SK-N-MC (cell line): ENCODE measurements around the gene RALGPS1.

ENCODE experiments used
- EZH2 ChIP-seq: fragments of 200-600 bp; sonication (generic); IDR thresholded peaks from one replicate; pipeline ENCODE4 v1.6.1; 2017; ENCODE audit warnings: antibody characterized with exemption
- POLR2AphosphoS5 ChIP-seq: IDR thresholded peaks from 2 replicates; pipeline ENCODE4 v1.6.1; 2012; ENCODE audit warnings: mild to moderate bottlenecking, low read depth, low read length, borderline replicate concordance

DNA sequence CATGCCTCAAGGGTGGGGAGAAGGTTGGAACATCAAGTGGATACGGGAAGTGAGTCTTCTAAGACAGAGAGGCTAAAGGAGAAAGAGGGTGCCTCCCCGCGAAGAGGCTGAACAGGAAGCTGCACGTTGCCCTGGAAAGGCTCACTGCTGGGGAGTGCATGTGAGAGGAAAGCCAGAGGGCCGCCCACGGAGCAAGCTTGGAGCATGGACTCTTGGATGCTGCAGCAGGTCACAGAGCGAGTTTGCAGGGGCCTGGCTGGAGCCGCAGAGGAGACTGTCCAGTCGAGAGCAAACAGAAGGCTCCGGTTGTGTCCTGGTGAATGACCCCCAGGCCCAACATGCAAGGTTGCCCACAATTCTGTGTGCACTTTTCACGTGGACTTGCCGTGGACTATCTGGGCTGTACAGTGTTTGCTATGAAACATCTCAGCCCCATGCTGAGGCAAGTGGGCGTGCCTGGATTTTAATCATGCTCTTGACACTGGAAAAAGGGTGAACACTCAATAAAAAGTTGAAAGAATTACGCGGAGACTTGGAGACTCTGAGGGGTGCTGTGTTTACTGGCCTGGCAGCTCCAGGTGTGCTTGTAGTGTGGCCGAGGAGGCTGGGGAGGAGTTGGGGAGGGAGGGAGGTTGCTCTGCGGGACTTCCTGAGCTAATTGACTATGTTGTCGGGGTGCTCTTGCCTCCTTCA is 295.5 kb downstream of the RALGPS1 start:
- TF ChIP-seq EZH2 (no peak), POLR2AphosphoS5 (no peak)
